ENCODE results near the gene ANO4.
"Not testable (repeated sequence)": the region's sequence is repeated elsewhere in the genome, so short reads cannot be mapped to it uniquely, and the experiment has no call there.

The ANO4 gene

GRCh38 chr12:101089271-101089670 is 294.7 kb downstream of the ANO4 start:
- TF ChIP-seq EZH2phosphoT487 (conservative IDR thresholded peaks at IDR 0.05; ENCODE audit: low read length), result no peak
- TF ChIP-seq CTCF (IDR thresholded peaks at IDR 0.05; ENCODE audit: insufficient read depth, low read length, poor library complexity, severe bottlenecking), result no peak

GRCh38 chr12:101090222-101090621 is 295.6 kb downstream of the ANO4 start:
- not testable (repeated sequence) for H3K9me2 ChIP-seq (replicated peaks; ENCODE audit: insufficient read depth, low read length); H2AFZ ChIP-seq (ENCODE audit: low read depth, low read length, severe bottlenecking); H3K9ac ChIP-seq (ENCODE audit: low read length); H3K36me3 ChIP-seq (ENCODE audit: low read length); H3F3A ChIP-seq (ENCODE audit: insufficient read depth); H3K9me3 ChIP-seq (ENCODE audit: insufficient read depth, low read length); H3K27me3 ChIP-seq (ENCODE audit: low read length); H3K4me2 ChIP-seq (ENCODE audit: low read depth, low read length, poor library complexity, severe bottlenecking); H4K20me1 ChIP-seq (ENCODE audit: low read depth, low read length); H3K27ac ChIP-seq (ENCODE audit: low read depth, low read length); H3K4me3 ChIP-seq (ENCODE audit: insufficient read depth, low read length, poor library complexity, severe bottlenecking); H3K79me2 ChIP-seq (ENCODE audit: insufficient read depth, low read length)

More at GRCh38 chr12:101089271-101089670, 294.7 kb downstream of the ANO4 start:
- Histone ChIP-seq H3K9me2 (replicated peaks; ENCODE audit: insufficient read depth, low read length) (no peaks in the 10 kb centered on the region), H4K20me1 (ENCODE audit: low read depth, low read length) (no peaks in the 10 kb centered on the region), H3K9me3 (ENCODE audit: insufficient read depth, low read length) (no peaks in the 10 kb centered on the region), H3K4me3 (ENCODE audit: insufficient read depth, low read length, poor library complexity, severe bottlenecking) (no peak overlapping the region), H3F3A (ENCODE audit: insufficient read depth) (no peaks in the 10 kb centered on the region), H3K9ac (ENCODE audit: low read length) (no peak overlapping the region), H3K36me3 (ENCODE audit: low read length) (no peaks in the 10 kb centered on the region), H3K4me2 (ENCODE audit: low read depth, low read length, poor library complexity, severe bottlenecking) (no peak overlapping the region), H3K27ac (ENCODE audit: low read depth, low read length) (no peak overlapping the region), H2AFZ (ENCODE audit: low read depth, low read length, severe bottlenecking) (no peak overlapping the region), H3K79me2 (ENCODE audit: insufficient read depth, low read length) (no peaks in the 10 kb centered on the region), H3K27me3 (ENCODE audit: low read length) (no peaks in the 10 kb centered on the region)

GRCh38 chr12:101097829-101098580 is 303.4 kb downstream of the ANO4 start:
- no peaks in the 10 kb centered on the region for H3K79me2 ChIP-seq (ENCODE audit: insufficient read depth, low read length)
- no peak overlapping the region for H3K27ac ChIP-seq (ENCODE audit: low read depth, low read length)
- H3F3A ChIP-seq (ENCODE audit: insufficient read depth), result no peaks in the 10 kb centered on the region
- H3K9me3 ChIP-seq (ENCODE audit: insufficient read depth, low read length), result no peaks in the 10 kb centered on the region
- H3K9me2 ChIP-seq (replicated peaks; ENCODE audit: insufficient read depth, low read length), result no peaks in the 10 kb centered on the region
- H3K36me3 ChIP-seq (ENCODE audit: low read length), result no peaks in the 10 kb centered on the region
- H3K4me3 ChIP-seq (ENCODE audit: insufficient read depth, low read length, poor library complexity, severe bottlenecking), result no peak overlapping the region
- no peak overlapping the region for H3K4me2 ChIP-seq (ENCODE audit: low read depth, low read length, poor library complexity, severe bottlenecking)
- no peak for TF ChIP-seq EZH2phosphoT487 (conservative IDR thresholded peaks at IDR 0.05; ENCODE audit: low read length)
- TF ChIP-seq CTCF (IDR thresholded peaks at IDR 0.05; ENCODE audit: insufficient read depth, low read length, poor library complexity, severe bottlenecking), result no peak
- H4K20me1 ChIP-seq (ENCODE audit: low read depth, low read length), result no peaks in the 10 kb centered on the region
- no peak overlapping the region for H3K9ac ChIP-seq (ENCODE audit: low read length)
- no peaks in the 10 kb centered on the region for H3K27me3 ChIP-seq (ENCODE audit: low read length)
- H2AFZ ChIP-seq (ENCODE audit: low read depth, low read length, severe bottlenecking), result no peak overlapping the region

- no peaks in the 10 kb centered on the region for H3K79me2 ChIP-seq (ENCODE audit: insufficient read depth, low read length)
- H3K27ac ChIP-seq (ENCODE audit: low read depth, low read length), result no peak overlapping the region
- no peaks in the 10 kb centered on the region for H3K9me3 ChIP-seq (ENCODE audit: insufficient read depth, low read length)
- H2AFZ ChIP-seq (ENCODE audit: low read depth, low read length, severe bottlenecking), result no peak overlapping the region
- H3K9ac ChIP-seq (ENCODE audit: low read length), result no peak overlapping the region
- H3K4me3 ChIP-seq (ENCODE audit: insufficient read depth, low read length, poor library complexity, severe bottlenecking), result no peak overlapping the region
- H3K9me2 ChIP-seq (replicated peaks; ENCODE audit: insufficient read depth, low read length), result no peaks in the 10 kb centered on the region
- H3K4me2 ChIP-seq (ENCODE audit: low read depth, low read length, poor library complexity, severe bottlenecking), result no peak overlapping the region
- H4K20me1 ChIP-seq (ENCODE audit: low read depth, low read length), result no peaks in the 10 kb centered on the region
- no peaks in the 10 kb centered on the region for H3K27me3 ChIP-seq (ENCODE audit: low read length)
- H3K36me3 ChIP-seq (ENCODE audit: low read length), result no peaks in the 10 kb centered on the region
- TF ChIP-seq CTCF (IDR thresholded peaks at IDR 0.05; ENCODE audit: insufficient read depth, low read length, poor library complexity, severe bottlenecking), result no peak
- TF ChIP-seq EZH2phosphoT487 (conservative IDR thresholded peaks at IDR 0.05; ENCODE audit: low read length), result no peak
- no peaks in the 10 kb centered on the region for H3F3A ChIP-seq (ENCODE audit: insufficient read depth)
These were observed 312.6 kb downstream of the ANO4 start for GRCh38 chr12:101107032-101107763.

All from SU-DHL-6 (cell line).